ENCODE measurements around the gene FAM236B.
"Not testable (repeated sequence)": the region's sequence is repeated elsewhere in the genome, so short reads cannot be mapped to it uniquely, and the experiment has no call there.

Gene FAM236B

GRCh38 chrX:72782560-72782959, at the start of gene FAM236B:
Gene FAM236B, minus strand, starts transcription at chrX:72782660. Its CDS starts 100 bp downstream, at chrX:72782560.
- DNase-seq (ENCODE audit: low spot score) = not testable (repeated sequence)

GRCh38 chrX:72830701-72831100, 48.2 kb upstream of the FAM236B start:
- DNase-seq (ENCODE audit: low spot score) = not testable (repeated sequence)

- not testable (repeated sequence) for DNase-seq (ENCODE audit: low spot score)
These were observed 25.6 kb upstream of the FAM236B start, which contains the start of gene FAM236D for GRCh38 chrX:72808110-72808509. Gene FAM236D, minus strand, starts transcription at chrX:72808210. Its CDS starts 100 bp downstream, at chrX:72808110.

GRCh38 chrX:72790390-72790789, 7.9 kb upstream of the FAM236B start:
- not testable (repeated sequence) for DNase-seq (ENCODE audit: low spot score)

GRCh38 chrX:72788142-72788541, 5.7 kb upstream of the FAM236B start:
- not testable (repeated sequence) for DNase-seq (ENCODE audit: low spot score)

GRCh38 chrX:72783964-72784363, 1.5 kb upstream of the FAM236B start:
- not testable (repeated sequence) for DNase-seq (ENCODE audit: low spot score)

- not testable (repeated sequence) for DNase-seq (ENCODE audit: low spot score)
These were observed 991 bp upstream of the FAM236B start for GRCh38 chrX:72783365-72783936.

- not testable (repeated sequence) for DNase-seq (ENCODE audit: low spot score)
These were observed 4.3 kb downstream of the FAM236B start for GRCh38 chrX:72778146-72778545.

- DNase-seq (ENCODE audit: low spot score) = not testable (repeated sequence)
These were observed 5.0 kb downstream of the FAM236B start for GRCh38 chrX:72777467-72777790.

GRCh38 chrX:72776653-72777466, 5.6 kb downstream of the FAM236B start, which contains the start of gene DMRTC1B:
Gene DMRTC1B, plus strand, starts transcription at chrX:72776890. Its CDS starts 68,246 bp downstream, at chrX:72845136.
- not testable (repeated sequence) for DNase-seq (ENCODE audit: low spot score)

GRCh38 chrX:72760454-72760853, 22.0 kb downstream of the FAM236B start:
- not testable (repeated sequence) for DNase-seq (ENCODE audit: low spot score)

GRCh38 chrX:72748545-72748944, 33.9 kb downstream of the FAM236B start:
- not testable (repeated sequence) for DNase-seq (ENCODE audit: low spot score)

- not testable (repeated sequence) for DNase-seq (ENCODE audit: low spot score)
These were observed 36.9 kb downstream of the FAM236B start for GRCh38 chrX:72745546-72745945.

- DNase-seq (ENCODE audit: low spot score) = no peak
These were observed 46.9 kb downstream of the FAM236B start for GRCh38 chrX:72735561-72735960.

- DNase-seq (ENCODE audit: low spot score) = not testable (repeated sequence)
These were observed 48.8 kb downstream of the FAM236B start for GRCh38 chrX:72733636-72734035.
